Fibroblast of skin of abdomen (primary cell): ENCODE data around the gene SPARC.
A peak's percentile ranks its signal among the peaks of the same experiment; 100 is the strongest.

Experiments
- DNase-seq: peaks from one replicate; pipeline ENCODE4 v3.0.0-alpha.2; 2013

SPARC gene

GRCh38 chr5:151677776-151678545 lies 8.8 kb downstream of the SPARC start:
- peak; percentile 71 for DNase-seq

GRCh38 chr5:151676719-151677118 lies 10.0 kb downstream of the SPARC start:
- DNase-seq: peak; percentile 55

GRCh38 chr5:151676314-151676712 lies 10.4 kb downstream of the SPARC start:
- DNase-seq: no peak

- DNase-seq: peak; percentile 63
Measured at GRCh38 chr5:151675611-151676313, 11.0 kb downstream of the SPARC start.

GRCh38 chr5:151674626-151675610 lies 11.8 kb downstream of the SPARC start:
- DNase-seq: peak; percentile 1

GRCh38 chr5:151673421-151673820 lies 13.3 kb downstream of the SPARC start:
- peak; percentile 0 for DNase-seq

GRCh38 chr5:151672516-151672915 lies 14.2 kb downstream of the SPARC start:
- peak; percentile 8 for DNase-seq

- DNase-seq: peak; percentile 26
Measured at GRCh38 chr5:151671950-151672349, 14.8 kb downstream of the SPARC start.

- peak; percentile 20 for DNase-seq
Measured at GRCh38 chr5:151670953-151671636, 15.6 kb downstream of the SPARC start.

GRCh38 chr5:151670083-151670686 lies 16.5 kb downstream of the SPARC start:
- DNase-seq: no peak

- no peak for DNase-seq
Measured at GRCh38 chr5:151667083-151667482, 19.6 kb downstream of the SPARC start.

- DNase-seq: no peak
Measured at GRCh38 chr5:151665613-151666012, 21.1 kb downstream of the SPARC start.

GRCh38 chr5:151664694-151665585 lies 21.8 kb downstream of the SPARC start:
- peak; percentile 65 for DNase-seq

GRCh38 chr5:151663617-151664293 lies 23.0 kb downstream of the SPARC start:
- DNase-seq: no peak

- no peak for DNase-seq
Measured at GRCh38 chr5:151662805-151663204, 23.9 kb downstream of the SPARC start.

GRCh38 chr5:151661968-151662732 lies 24.6 kb downstream of the SPARC start:
- no peak for DNase-seq

GRCh38 chr5:151660616-151661495 lies 25.9 kb downstream of the SPARC start:
- DNase-seq: peak; percentile 85
